Lung microvascular endothelial cell (primary cell): ENCODE results near the gene IRF2. TPM values are rescaled to one million over a fixed set of nuclear protein-coding genes. Genes with fewer than 3 reads are reported as not detected.
"Not testable (repeated sequence)": the region's sequence is repeated elsewhere in the genome, so short reads cannot be mapped to it uniquely, and the experiment has no call there.

Experiments
- DNase-seq, 2 donors: peaks; one replicate each; pipeline versions ENCODE4 v3.0.0 to v3.0.0-alpha.2; 2010; ENCODE audit warnings: low read depth in 2 of 2
- total RNA-seq: library from RNA; depleted of rRNA; stranded (reverse); fragments of >200 nt; gene quantifications from 2 replicates; pipeline ENCODE4 v1.2.1, GENCODE V29; 2014

IRF2 gene
- total RNA-seq, 1 donor from 2014 or later = 20.6 TPM

GRCh38 chr4:184348311-184349233 is 125.8 kb downstream of the IRF2 start:
- DNase-seq = peak in 1 of 2 donors; percentile 63

DNA sequence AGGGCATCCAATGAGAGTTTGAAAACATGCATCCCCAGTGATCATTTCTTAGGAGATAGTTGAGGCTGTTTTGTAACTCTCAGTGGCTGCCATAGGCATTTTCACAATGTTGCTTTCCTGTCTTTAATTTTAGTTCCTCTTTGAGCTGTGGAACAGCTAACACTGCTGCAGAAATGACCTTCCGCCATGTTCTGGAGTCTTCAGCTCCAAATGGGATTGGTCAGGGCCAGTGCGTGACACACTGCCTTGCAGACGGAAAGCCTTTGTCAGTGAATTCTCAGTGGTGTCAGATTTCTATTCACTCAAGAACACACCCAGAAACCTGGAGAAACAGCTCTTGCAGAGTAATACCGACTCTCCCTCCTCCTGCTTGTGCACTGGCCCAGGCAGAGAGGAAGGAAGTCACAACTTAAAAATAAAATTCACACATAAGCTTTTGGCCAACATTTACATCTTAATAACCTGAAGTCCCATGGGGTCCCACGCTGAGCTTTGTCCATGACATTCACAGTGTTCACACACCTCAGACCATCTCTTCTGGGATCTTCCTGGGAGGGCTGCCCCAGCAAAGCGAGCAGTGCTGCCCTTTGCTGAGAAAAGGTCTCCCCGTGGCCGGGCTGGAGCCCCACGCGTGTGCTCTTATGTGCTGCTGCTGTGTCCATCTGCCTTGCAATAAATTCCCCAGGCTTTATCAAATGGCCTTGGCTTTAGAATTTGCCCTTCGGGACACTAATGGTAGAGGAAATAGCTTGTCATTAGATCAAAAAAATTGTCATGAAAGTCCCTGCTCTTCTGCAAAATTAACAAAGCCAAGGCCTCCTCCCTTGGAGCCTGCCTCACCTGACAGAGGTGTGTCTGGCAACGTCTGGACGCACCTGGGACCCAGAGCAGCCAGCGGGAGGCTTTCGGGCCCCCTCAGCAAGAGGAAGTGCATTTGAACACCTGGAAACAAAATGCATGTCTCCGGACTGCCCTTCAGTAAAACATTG is 126.8 kb downstream of the IRF2 start:
- peak in 1 of 2 donors; percentile 65 for DNase-seq

DNA sequence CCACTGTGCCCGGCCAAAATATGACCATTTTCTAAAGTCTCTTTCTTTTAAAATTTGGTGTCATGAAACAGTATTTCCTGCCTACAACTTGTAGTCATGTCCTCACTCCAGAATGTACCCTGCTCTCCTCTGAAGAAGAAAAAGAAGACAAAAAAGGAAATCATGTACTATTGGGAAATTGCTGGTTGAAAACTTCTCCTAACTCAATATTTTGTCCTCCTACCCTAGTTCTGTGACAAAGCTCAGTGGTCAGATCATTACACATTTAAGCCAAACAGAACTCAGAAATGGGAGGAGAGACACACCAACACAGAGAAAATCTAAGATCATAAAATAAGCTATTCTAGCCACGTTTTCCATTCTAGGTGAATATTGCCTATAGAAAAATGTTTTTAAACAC is 127.7 kb downstream of the IRF2 start:
- DNase-seq = no peak

DNA sequence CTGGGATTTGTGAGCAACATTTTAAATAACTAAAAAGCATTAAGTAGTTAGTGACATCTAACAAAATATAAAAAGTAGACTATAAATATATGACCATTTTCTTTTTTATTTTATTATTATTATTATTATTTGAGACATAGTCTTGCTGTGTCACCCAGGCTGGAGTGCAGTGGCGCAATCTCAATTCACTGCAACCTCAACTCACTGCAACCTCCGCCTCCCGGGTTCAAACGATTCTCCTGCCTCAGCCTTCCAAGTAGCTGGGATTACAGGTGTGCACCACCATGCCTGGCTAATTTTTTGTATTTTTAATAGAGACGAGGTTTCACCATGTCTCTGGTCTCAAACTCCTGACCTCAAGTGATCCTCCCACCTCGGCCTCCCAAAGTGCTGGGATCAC is 128.1 kb downstream of the IRF2 start:
- DNase-seq = not testable (repeated sequence)

DNA sequence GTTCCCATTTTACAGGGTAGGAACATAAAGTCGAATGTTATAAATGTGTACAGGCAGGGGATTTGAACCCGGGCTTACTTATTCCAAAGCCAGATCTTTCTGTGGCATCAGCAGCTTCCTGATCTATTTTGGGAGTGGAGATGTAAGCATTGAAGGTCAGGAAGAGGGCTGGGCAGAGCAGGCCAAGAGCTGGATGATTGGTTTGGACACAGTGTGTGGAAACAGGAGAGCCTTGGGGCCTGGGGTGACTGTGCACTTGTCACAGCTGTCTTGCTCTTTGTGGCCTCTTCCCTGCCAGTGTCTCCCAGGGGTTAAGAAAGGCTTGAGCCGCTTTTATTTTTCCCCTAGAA is 128.8 kb downstream of the IRF2 start:
- peak; percentile 14 to 62 for DNase-seq

GRCh38 chr4:184344899-184345572 is 129.3 kb downstream of the IRF2 start:
- peak in 1 of 2 donors; percentile 19 for DNase-seq

- DNase-seq = no peak
Measured at GRCh38 chr4:184344435-184344834, 129.9 kb downstream of the IRF2 start.

- peak; percentile 76 for DNase-seq
Measured at GRCh38 chr4:184343502-184344177, 130.7 kb downstream of the IRF2 start.

GRCh38 chr4:184342857-184343237 is 131.5 kb downstream of the IRF2 start:
- not testable (repeated sequence) for DNase-seq

GRCh38 chr4:184342167-184342856 is 132.0 kb downstream of the IRF2 start:
- no peak for DNase-seq

DNA sequence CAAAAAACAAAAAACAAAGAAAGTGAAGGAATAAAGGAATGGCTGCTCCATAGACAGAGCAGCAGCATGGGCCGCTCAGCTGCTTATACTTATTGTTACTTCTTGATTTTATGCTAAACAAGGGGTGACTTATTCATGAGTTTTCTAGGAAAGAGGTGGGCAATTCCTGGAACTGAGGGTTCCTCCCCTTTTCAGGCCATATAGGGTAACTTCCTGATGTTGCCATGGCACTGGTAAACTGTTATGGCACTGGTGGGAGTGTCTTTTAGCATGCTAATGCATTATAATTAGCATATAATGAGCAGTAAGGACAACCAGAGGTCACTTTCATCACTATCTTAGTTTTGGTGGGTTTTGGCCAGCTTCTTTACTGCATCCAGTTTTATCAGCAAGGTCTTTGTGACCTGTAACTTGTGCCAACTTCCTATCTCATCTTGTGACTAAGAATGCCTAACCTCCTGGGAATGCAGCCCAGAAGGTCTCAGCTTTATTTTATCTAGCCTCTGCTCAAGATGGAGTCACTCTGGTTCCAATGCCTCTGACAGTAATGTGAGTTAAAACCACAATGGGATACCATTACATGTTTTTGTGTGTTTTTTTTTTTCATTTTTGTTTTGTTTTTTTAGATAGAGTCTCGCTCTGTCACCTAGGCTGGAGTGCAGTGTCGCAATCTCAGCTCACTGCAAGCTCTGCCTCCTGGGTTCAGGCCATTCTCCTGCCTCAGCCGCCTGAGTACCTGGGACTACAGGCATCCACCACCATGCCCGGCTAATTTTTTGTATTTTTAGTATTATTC is 134.8 kb downstream of the IRF2 start:
- DNase-seq = not testable (repeated sequence)

- DNase-seq = no peak
Measured at GRCh38 chr4:184337907-184338306, 136.4 kb downstream of the IRF2 start.

Other genes starting within 250 kb of the IRF2 start
- 22.6 and 26.8 TPM in 2 replicates for gene CASP3, start 174.9 kb upstream of the IRF2 start, total RNA-seq
- 6.5 and 10.1 TPM in 2 replicates for gene PRIMPOL, start 175.2 kb upstream of the IRF2 start, total RNA-seq